ENCODE results near the gene RNF123. TPM values are rescaled to one million over a fixed set of nuclear protein-coding genes. Genes with fewer than 3 reads are reported as not detected.

Gene RNF123
- total RNA-seq, 2 donors from 2014 or later: 36.4 to 39.3 TPM

GRCh38 chr3:49650637-49651036 is 38.7 kb upstream of the RNF123 start:
- no peak for TF ChIP-seq CTCF (IDR thresholded peaks at IDR 0.05)
- Histone ChIP-seq H3K36me3 (no peaks in the 10 kb centered on the region), H3K27me3 (no peaks in the 10 kb centered on the region), H3K27ac (no peak overlapping the region), H3K9ac (ENCODE audit: low read depth in 2 of 2, low read length in 2 of 2) (no peak overlapping the region), H3K4me3 (no peak overlapping the region), H3K4me1 (no peaks in the 10 kb centered on the region), H3K9me3 (no peaks in the 10 kb centered on the region)
- intact Hi-C loops (cut with DNase I): no loop called here
- DNase-seq: no peak

GRCh38 chr3:49652218-49652902 is 37.0 kb upstream of the RNF123 start:
- DNase-seq: no peak
- TF ChIP-seq CTCF (IDR thresholded peaks at IDR 0.05): no peak
- Histone ChIP-seq H3K27ac (no peak overlapping the region), H3K4me1 (no peaks in the 10 kb centered on the region), H3K27me3 (no peaks in the 10 kb centered on the region), H3K9me3 (no peaks in the 10 kb centered on the region), H3K36me3 (no peaks in the 10 kb centered on the region), H3K4me3 (no peak overlapping the region), H3K9ac (ENCODE audit: low read depth in 2 of 2, low read length in 2 of 2) (no peak overlapping the region)
- intact Hi-C loops (cut with DNase I): no loop called here

- Histone ChIP-seq H3K27me3 (no peaks in the 10 kb centered on the region), H3K36me3 (no peaks in the 10 kb centered on the region), H3K9ac (ENCODE audit: low read depth in 2 of 2, low read length in 2 of 2) (no peak overlapping the region), H3K9me3 (no peaks in the 10 kb centered on the region), H3K4me1 (no peaks in the 10 kb centered on the region), H3K27ac (no peak overlapping the region), H3K4me3 (no peak overlapping the region)
- no peak for DNase-seq
- intact Hi-C loops (cut with DNase I): no loop called here
- no peak for TF ChIP-seq CTCF (IDR thresholded peaks at IDR 0.05)
Measured at GRCh38 chr3:49652903-49653415, 36.4 kb upstream of the RNF123 start.

GRCh38 chr3:49653621-49654020 is 35.7 kb upstream of the RNF123 start:
- Histone ChIP-seq H3K27me3 (no peaks in the 10 kb centered on the region), H3K4me1 (no peaks in the 10 kb centered on the region), H3K36me3 (no peaks in the 10 kb centered on the region), H3K27ac (no peak overlapping the region), H3K4me3 (no peak overlapping the region), H3K9me3 (no peaks in the 10 kb centered on the region), H3K9ac (ENCODE audit: low read depth in 2 of 2, low read length in 2 of 2) (no peak overlapping the region)
- intact Hi-C loops (cut with DNase I): no loop called here
- no peak for DNase-seq
- TF ChIP-seq CTCF (IDR thresholded peaks at IDR 0.05): no peak

GRCh38 chr3:49654176-49654825 is 35.1 kb upstream of the RNF123 start:
- Histone ChIP-seq H3K36me3 (no peaks in the 10 kb centered on the region), H3K9ac (ENCODE audit: low read depth in 2 of 2, low read length in 2 of 2) (no peak overlapping the region), H3K9me3 (no peaks in the 10 kb centered on the region), H3K4me1 (no peaks in the 10 kb centered on the region), H3K4me3 (no peak overlapping the region), H3K27me3 (no peaks in the 10 kb centered on the region), H3K27ac (no peak overlapping the region)
- no peak for TF ChIP-seq CTCF (IDR thresholded peaks at IDR 0.05)
- intact Hi-C loops (cut with DNase I): no loop called here
- DNase-seq: no peak

All from colonic mucosa (tissue), 4 donors.